Heart right ventricle (tissue), 16 donors: ENCODE measurements around the gene SURF4. TPM values are rescaled to one million over a fixed set of nuclear protein-coding genes. Genes with fewer than 3 reads are reported as not detected.

Experiments used
- ATAC-seq, 8 donors: fragments of 200-7000 bp; cut with Tn5 transposase; one replicate each; pipeline ENCODE4 v1.9.1; 2020; ENCODE audit warnings: mild to moderate bottlenecking in 8 of 8, moderate library complexity in 8 of 8, moderate number of reproducible peaks in 1 of 8
- DNase-seq, 2 donors: peaks; one replicate each; pipeline ENCODE4 v3.0.0-alpha.2; 2020
- H3K27ac ChIP-seq, 10 donors: fragments of 200-600 bp; sonication (generic) in 2 of 10; one replicate each; pipeline versions ENCODE4 v1.5.0 to v1.8.0; 2020 to 2022; ENCODE audit warnings: mild to moderate bottlenecking in 3 of 10
- H3K27me3 ChIP-seq, 7 donors: fragments of 200-600 bp; one replicate each; pipeline ENCODE4 v1.8.0; 2021 to 2022; ENCODE audit warnings: mild to moderate bottlenecking in 2 of 7
- H3K36me3 ChIP-seq, 9 donors: fragments of 200-600 bp; sonication (generic) in 1 of 9; one replicate each; pipeline versions ENCODE4 v1.5.0 to v1.8.0; 2020 to 2022; ENCODE audit warnings: mild to moderate bottlenecking in 2 of 9
- H3K4me1 ChIP-seq, 9 donors: fragments of 200-600 bp; sonication (generic) in 1 of 9; one replicate each; pipeline versions ENCODE4 v1.5.0 to v1.8.0; 2020 to 2022; ENCODE audit warnings: mild to moderate bottlenecking in 4 of 9
- H3K4me3 ChIP-seq, 10 donors: fragments of 200-600 bp; sonication (generic) in 2 of 10; one replicate each; pipeline versions ENCODE4 v1.5.0 to v1.8.0; 2020 to 2022; ENCODE audit warnings: mild to moderate bottlenecking in 7 of 10, moderate library complexity in 2 of 10
- H3K9me3 ChIP-seq, 11 donors: fragments of 200-600 bp in 10 of 11; sonication (generic) in 2 of 11; one replicate each; pipeline versions ENCODE4 v1.5.0 to v1.8.0; 2013 to 2022; ENCODE audit warnings: mild to moderate bottlenecking in 2 of 11, control low read depth in 1 of 11, moderate library complexity in 1 of 11
- CTCF ChIP-seq, 9 donors: fragments of 200-600 bp; sonication (generic) in 2 of 9; IDR thresholded peaks; one replicate each; pipeline versions ENCODE4 v1.5.0 to v1.8.0; 2021 to 2022; ENCODE audit warnings: antibody characterized with exemption in 9 of 9, mild to moderate bottlenecking in 5 of 9, moderate library complexity in 1 of 9
- WGBS, 2 donors: extraction: QIAGEN DNeasy Blood & Tissue Kit; methylation state at CpG; one replicate each; pipeline ENCODE4 v1.1.7; 2013; ENCODE audit warnings: inconsistent platforms in 1 of 2; 5-methylcytosine and 5-hydroxymethylcytosine counted together
- intact Hi-C, 10 donors: fragments of 100-400 bp; cut with DNase I; formaldehyde crosslinking; loops; one replicate each; pipeline versions ENCODE4 v1.11.1 to v1.14.2; 2022
- polyA plus RNA-seq, 2 donors: library from polyadenylated mRNA; stranded (reverse); fragments of 200-250 nt; gene quantifications; one replicate each; pipeline ENCODE4 v1.2.3, GENCODE V29; 2013
- total RNA-seq, 10 donors: library from RNA; stranded (reverse); fragmentation: NEBNext Ultra II Directional in 3 of 10; extraction: Animal tissue kit (Norgen Biotek cat#: 25700) in 3 of 10; gene quantifications; one replicate each; pipeline versions ENCODE4 v1.2.1 to v1.2.4, GENCODE V29; 2021 to 2023
- donor health status: Arrhythmogenic right ventricular cardiomyopathy.
- donor health status: ischemic (EF 13 %, LVEDD 7.1; RV severe dilation, severe dysfunction).
- donor health status: healthy with polysubstance abuse.
- donor health status: DM: no; HTN: yes; CAD: no.
- donor health status: DM: no; HTN: no; CAD: no.
- donor health status: ischemic (EF 25% LVEDD 6.9; RV normal size, moderate dysfunction).
- donor health status: ischemic (EF 25% LVEDD 5.7; RV mildly dilated, moderate dysfunction).
- donor health status: healthy.
- donor health status: DM: yes; HTN: yes; CAD: no.
- donor health status: Ischemic cardiomyopathy.
- donor health status: ischemic (EF 35%, LVEDD 5.7; RV mildly dilated, moderate dysfunction).
- donor health status: nonischemic (EF 11% LVEDD 7.7; RV severe dilation, severe dysfunction).
- donor health status: DM: yes; HTN: yes; CAD: no.
- donor health status: PGD.
- donor health status: ischemic (EF 29% LVEDD 5.4; RV normal size, mild dysfunction).
- donor health status: nonischemic (EF 23%, LVEDD 6.1; RV moderate dilation, normal function).

Gene SURF4
- total and polyA plus RNA-seq, 12 donors, result 21.5 to 113 (median 64.2) TPM

GRCh38 chr9:133403766-133404453 lies 28.1 kb upstream of the SURF4 start:
- WGBS, 2 donors, result 84% methylated on average over 16 of the region's 16 CpGs
- peaks cover 0 to 13% (median 0%) of the 10 kb centered on the region in 9 donors for H3K4me1 ChIP-seq
- peaks cover 0 to 57% (median 23%) of the 10 kb centered on the region in 9 donors for H3K36me3 ChIP-seq
- no peak overlapping the region for H3K27ac ChIP-seq
- intact Hi-C loops, result loop anchor here in 4 of 10 donors (10.0 kb wide), 2 partner anchors 219 to 321 kb away; no protein-coding TSS in a partner anchor
- no peaks in the 10 kb centered on the region for H3K27me3 ChIP-seq
- DNase-seq (no peak), ATAC-seq (no peak)
- no peak overlapping the region for H3K4me3 ChIP-seq
- no peaks in the 10 kb centered on the region for H3K9me3 ChIP-seq
- TF ChIP-seq CTCF (IDR thresholded peaks at IDR 0.05), result peak in 7 of 9 donors; percentile 38 to 62 (median 48)

GRCh38 chr9:133402689-133403088 lies 26.8 kb upstream of the SURF4 start:
- Histone ChIP-seq H3K36me3 (peaks cover 0 to 47% (median 13%) of the 10 kb centered on the region in 9 donors), H3K27ac (no peak overlapping the region), H3K4me1 (peaks cover 0 to 13% (median 0%) of the 10 kb centered on the region in 9 donors), H3K27me3 (no peaks in the 10 kb centered on the region), H3K4me3 (no peak overlapping the region), H3K9me3 (no peaks in the 10 kb centered on the region)
- WGBS, 2 donors, result 68 to 79% methylated on average over 7 of the region's 7 CpGs
- TF ChIP-seq CTCF (IDR thresholded peaks at IDR 0.05), result no peak
- ATAC-seq, result no peak
- intact Hi-C loops, result loop anchor here in 4 of 10 donors (10.0 kb wide), 2 partner anchors 218 to 322 kb away; no protein-coding TSS in a partner anchor
- no peak for DNase-seq

- H3K27me3 ChIP-seq, result peaks cover 0 to 5% (median 0%) of the 10 kb centered on the region in 7 donors
- H3K9me3 ChIP-seq, result no peaks in the 10 kb centered on the region
- WGBS, 2 donors, result 84 to 89% methylated on average over 6 of the region's 6 CpGs
- H3K36me3 ChIP-seq, result peaks cover 0 to 38% (median 12%) of the 10 kb centered on the region in 9 donors
- H3K4me1 ChIP-seq, result peaks cover 0 to 12% (median 0%) of the 10 kb centered on the region in 9 donors
- ATAC-seq (peak in 1 of 8 donors; percentile 7), DNase-seq (no peak)
- intact Hi-C loops, result loop anchor here in 4 of 10 donors (10.0 kb wide), 2 partner anchors 217 to 323 kb away; no protein-coding TSS in a partner anchor
- no peak for TF ChIP-seq CTCF (IDR thresholded peaks at IDR 0.05)
- H3K4me3 ChIP-seq, result no peak overlapping the region
- H3K27ac ChIP-seq, result no peak overlapping the region
These were observed 25.7 kb upstream of the SURF4 start for GRCh38 chr9:133401588-133401987.

GRCh38 chr9:133400292-133400691 lies 24.4 kb upstream of the SURF4 start:
- Histone ChIP-seq H3K9me3 (no peaks in the 10 kb centered on the region), H3K4me1 (no peaks in the 10 kb centered on the region), H3K36me3 (peaks cover 0 to 26% (median 3%) of the 10 kb centered on the region in 9 donors), H3K4me3 (no peak overlapping the region), H3K27me3 (peaks cover 0 to 12% (median 0%) of the 10 kb centered on the region in 7 donors), H3K27ac (no peak overlapping the region)
- no peak for TF ChIP-seq CTCF (IDR thresholded peaks at IDR 0.05)
- DNase-seq, result no peak
- no peak for ATAC-seq
- intact Hi-C loops, result loop anchor here in 4 of 10 donors (10.0 kb wide), 2 partner anchors 215 to 325 kb away; no protein-coding TSS in a partner anchor
- WGBS, 2 donors, result 89 to 94% methylated on average over 12 of the region's 12 CpGs
